Lower lobe of right lung (tissue), 2 donors: ENCODE data around the gene VHLL. TPM values are rescaled to one million over a fixed set of nuclear protein-coding genes. Genes with fewer than 3 reads are reported as not detected.
A peak's percentile ranks its signal among the peaks of the same experiment; 100 is the strongest.
"Not testable (repeated sequence)": the region's sequence is repeated elsewhere in the genome, so short reads cannot be mapped to it uniquely, and the experiment has no call there.

Experiments
- ATAC-seq, 2 donors: fragments of 200-7000 bp; cut with Tn5 transposase; one replicate each; pipeline ENCODE4 v1.9.1; 2020 to 2022; ENCODE audit warnings: mild to moderate bottlenecking in 2 of 2, moderate library complexity in 2 of 2
- DNase-seq: peaks from one replicate; pipeline ENCODE4 v3.0.0-alpha.2; 2020
- H3K27ac ChIP-seq: fragments of 200-600 bp; one replicate; pipeline ENCODE4 v1.8.0; 2022
- H3K27me3 ChIP-seq: fragments of 200-600 bp; one replicate; pipeline ENCODE4 v1.8.0; 2022; ENCODE audit warnings: low read depth
- H3K36me3 ChIP-seq: fragments of 200-600 bp; one replicate; pipeline ENCODE4 v1.8.0; 2022; ENCODE audit warnings: mild to moderate bottlenecking
- H3K4me1 ChIP-seq: fragments of 200-600 bp; one replicate; pipeline ENCODE4 v1.8.0; 2022
- H3K4me3 ChIP-seq: fragments of 200-600 bp; one replicate; pipeline ENCODE4 v1.8.0; 2022; ENCODE audit warnings: mild to moderate bottlenecking
- H3K9me3 ChIP-seq: fragments of 200-600 bp; one replicate; pipeline ENCODE4 v1.8.0; 2022
- intact Hi-C: fragments of 100-400 bp; cut with DNase I; formaldehyde crosslinking; loops from one replicate; pipeline ENCODE4 v1.11.0; 2022
- total RNA-seq: library from RNA; stranded (reverse); fragmentation: NEBNext Ultra II Directional; extraction: Animal tissue kit (Norgen Biotek cat#: 25700); gene quantifications from one replicate; pipeline ENCODE4 v1.2.1, GENCODE V29; 2021
- TF ChIP-seq, protein P1 (sequence below): fragments of 200-600 bp; IDR thresholded peaks from one replicate; pipeline ENCODE4 v1.8.0; 2022; ENCODE audit warnings: antibody characterized with exemption, mild to moderate bottlenecking
- donor health status: DM: no; HTN: yes; CAD: no; lungs with severe emphysema.

Gene VHLL
- total RNA-seq, 1 donor from 2014 or later = not detected

DNA sequence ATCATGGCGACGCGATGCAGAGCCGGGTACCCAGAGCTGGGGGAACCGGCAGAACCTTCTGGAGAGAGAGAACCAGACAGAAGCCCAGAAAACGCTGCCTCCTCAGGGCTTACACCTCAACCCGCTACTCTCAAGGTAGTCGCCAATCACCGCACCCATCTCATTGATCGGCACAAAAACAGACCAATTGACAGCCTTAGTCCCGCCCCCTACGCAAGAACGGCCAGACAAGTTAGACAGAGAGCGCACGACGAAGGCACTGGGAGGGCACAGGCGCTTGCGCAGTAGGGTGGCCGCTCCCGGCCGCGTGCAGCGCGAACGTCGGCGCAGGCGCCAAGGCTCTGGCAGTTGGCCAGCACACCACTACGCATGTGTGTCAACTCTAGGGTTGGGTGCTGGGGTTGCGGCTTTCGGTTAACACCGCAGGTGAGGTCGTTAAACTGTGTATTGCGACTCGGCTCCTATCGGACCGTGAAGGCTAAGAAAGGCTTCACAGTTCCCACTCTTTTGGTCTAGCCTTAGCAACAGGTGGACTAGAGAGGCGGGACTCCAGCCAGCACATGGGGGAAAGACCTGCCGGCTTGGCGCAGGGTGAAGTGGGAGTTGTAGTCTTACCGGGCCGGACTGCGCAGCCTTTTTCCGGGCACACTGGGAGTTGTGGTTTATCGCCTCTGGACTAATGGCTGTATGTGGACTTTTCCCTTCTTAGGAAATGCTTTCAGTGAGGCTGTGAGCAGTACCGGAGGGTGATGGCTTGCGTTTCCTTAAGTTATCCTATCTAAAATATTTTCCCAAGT lies 39.3 kb upstream of the VHLL start, which contains the start of the genes CCT3 and TSACC:
Gene CCT3, minus strand, starts transcription at position 113 of the 797 bp plus-strand sequence. Its CDS starts 108 bp downstream, at position 5.
Gene TSACC, plus strand, starts transcription at position 347 of the 797 bp plus-strand sequence. CDS start 1,232 bp downstream, outside the sequence.
- peak; percentile 98 for DNase-seq
- intact Hi-C loops = no loop called here
- Histone ChIP-seq H3K4me1 (peaks cover 21% of the 10 kb centered on the region), H3K27me3 (no peaks in the 10 kb centered on the region), H3K4me3 (peak within 1 kb of the TSS; percentile 70), H3K36me3 (peaks cover 25% of the 10 kb centered on the region), H3K27ac (peak within 1 kb of the TSS; percentile 75), H3K9me3 (no peaks in the 10 kb centered on the region)
- TF ChIP-seq, protein P1, sequence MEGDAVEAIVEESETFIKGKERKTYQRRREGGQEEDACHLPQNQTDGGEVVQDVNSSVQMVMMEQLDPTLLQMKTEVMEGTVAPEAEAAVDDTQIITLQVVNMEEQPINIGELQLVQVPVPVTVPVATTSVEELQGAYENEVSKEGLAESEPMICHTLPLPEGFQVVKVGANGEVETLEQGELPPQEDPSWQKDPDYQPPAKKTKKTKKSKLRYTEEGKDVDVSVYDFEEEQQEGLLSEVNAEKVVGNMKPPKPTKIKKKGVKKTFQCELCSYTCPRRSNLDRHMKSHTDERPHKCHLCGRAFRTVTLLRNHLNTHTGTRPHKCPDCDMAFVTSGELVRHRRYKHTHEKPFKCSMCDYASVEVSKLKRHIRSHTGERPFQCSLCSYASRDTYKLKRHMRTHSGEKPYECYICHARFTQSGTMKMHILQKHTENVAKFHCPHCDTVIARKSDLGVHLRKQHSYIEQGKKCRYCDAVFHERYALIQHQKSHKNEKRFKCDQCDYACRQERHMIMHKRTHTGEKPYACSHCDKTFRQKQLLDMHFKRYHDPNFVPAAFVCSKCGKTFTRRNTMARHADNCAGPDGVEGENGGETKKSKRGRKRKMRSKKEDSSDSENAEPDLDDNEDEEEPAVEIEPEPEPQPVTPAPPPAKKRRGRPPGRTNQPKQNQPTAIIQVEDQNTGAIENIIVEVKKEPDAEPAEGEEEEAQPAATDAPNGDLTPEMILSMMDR = no peak
- peak; percentile 98 to 99 for ATAC-seq

DNA sequence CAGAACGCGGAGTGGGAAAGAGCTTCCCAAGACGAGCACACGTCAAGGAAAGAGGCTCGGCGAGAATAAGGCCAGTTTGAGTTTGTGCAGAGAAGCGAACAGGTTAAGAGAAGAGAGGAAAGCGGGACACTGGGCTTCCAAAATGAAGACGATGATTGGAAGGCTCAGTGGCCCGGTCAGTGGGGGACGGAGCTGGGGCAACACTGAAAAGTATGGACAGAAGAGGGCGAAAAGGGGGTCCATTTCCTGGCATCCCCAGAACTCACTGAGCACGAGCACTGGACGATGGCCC lies 38.7 kb upstream of the VHLL start:
- TF ChIP-seq, protein P1 = peak; percentile 7
- intact Hi-C loops = no loop called here
- peak overlapping the region; percentile 70 for H3K4me3 ChIP-seq
- no peaks in the 10 kb centered on the region for H3K9me3 ChIP-seq
- H3K27ac ChIP-seq = peak overlapping the region; percentile 54
- DNase-seq (no peak), ATAC-seq (no peak)
- H3K27me3 ChIP-seq = no peaks in the 10 kb centered on the region
- peaks cover 30% of the 10 kb centered on the region for H3K36me3 ChIP-seq
- peaks cover 21% of the 10 kb centered on the region for H3K4me1 ChIP-seq

DNA sequence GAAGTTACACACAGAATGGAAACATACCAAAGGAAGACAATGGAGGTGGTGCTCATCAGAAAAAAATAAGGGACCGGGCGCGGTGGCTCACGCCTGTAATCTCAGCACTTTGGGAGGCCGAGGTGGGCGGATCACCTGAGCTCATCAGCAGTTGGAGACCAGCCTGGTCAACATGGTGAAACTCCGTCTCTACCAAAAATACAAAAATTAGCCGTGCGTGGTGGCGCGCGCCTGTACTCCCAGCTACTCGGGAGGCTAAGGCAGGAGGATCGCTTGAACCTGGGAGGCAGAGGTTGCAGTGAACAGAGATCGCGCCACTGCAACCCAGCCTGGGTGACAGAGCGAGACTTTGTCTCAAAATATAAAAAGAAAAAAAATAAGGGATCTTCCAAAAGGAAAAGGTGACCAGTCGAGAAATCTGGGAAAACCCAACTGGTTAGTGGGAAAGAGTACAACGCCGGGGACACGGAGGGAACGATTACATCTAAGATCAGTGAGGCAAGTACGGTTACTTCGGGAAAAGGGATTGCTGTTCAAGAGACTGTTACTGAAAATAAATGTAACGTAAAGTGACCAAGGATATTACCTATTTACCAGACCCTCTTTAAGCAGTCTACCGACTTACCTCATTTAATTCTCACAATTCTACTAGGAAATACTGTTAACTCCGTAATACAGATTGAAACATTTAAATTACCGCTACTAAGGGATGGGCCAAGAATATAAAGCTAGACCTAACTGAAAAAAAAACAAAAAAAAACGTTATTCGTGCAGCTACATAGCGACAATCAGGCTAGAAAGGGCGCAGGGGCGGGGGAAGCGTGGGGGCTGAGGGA lies 38.2 kb upstream of the VHLL start:
- H3K27me3 ChIP-seq = no peaks in the 10 kb centered on the region
- DNase-seq (no peak), ATAC-seq (peak in 1 of 2 donors; percentile 3)
- TF ChIP-seq, protein P1 = no peak
- no peaks in the 10 kb centered on the region for H3K9me3 ChIP-seq
- peaks cover 21% of the 10 kb centered on the region for H3K4me1 ChIP-seq
- intact Hi-C loops = no loop called here
- H3K27ac ChIP-seq = peak overlapping the region; percentile 54
- H3K4me3 ChIP-seq = peak overlapping the region; percentile 70
- peaks cover 36% of the 10 kb centered on the region for H3K36me3 ChIP-seq

DNA sequence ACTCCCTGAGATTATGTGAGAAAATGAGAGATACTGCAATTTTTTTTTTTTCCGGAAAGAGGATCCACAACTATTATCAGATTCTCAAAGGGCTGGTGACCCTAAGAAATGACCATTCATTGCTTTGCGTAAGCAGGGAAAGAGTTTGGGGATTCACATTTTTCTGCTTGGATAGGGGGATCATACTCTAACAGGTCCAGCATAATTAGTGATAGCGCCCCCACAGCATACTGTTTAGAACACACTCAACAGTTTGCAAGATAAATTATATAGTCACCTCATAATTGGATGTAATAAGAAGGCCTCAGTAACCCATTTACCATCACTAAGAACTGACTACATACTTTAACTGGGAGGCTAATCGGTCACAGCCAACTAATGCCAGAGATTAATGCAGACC lies 37.1 kb upstream of the VHLL start:
- H3K27ac ChIP-seq = no peak overlapping the region
- peak overlapping the region; percentile 70 for H3K4me3 ChIP-seq
- intact Hi-C loops = no loop called here
- no peaks in the 10 kb centered on the region for H3K9me3 ChIP-seq
- TF ChIP-seq, protein P1 = no peak
- H3K36me3 ChIP-seq = peaks cover 46% of the 10 kb centered on the region
- H3K4me1 ChIP-seq = peaks cover 21% of the 10 kb centered on the region
- DNase-seq = no peak
- no peak for ATAC-seq
- H3K27me3 ChIP-seq = no peaks in the 10 kb centered on the region

DNA sequence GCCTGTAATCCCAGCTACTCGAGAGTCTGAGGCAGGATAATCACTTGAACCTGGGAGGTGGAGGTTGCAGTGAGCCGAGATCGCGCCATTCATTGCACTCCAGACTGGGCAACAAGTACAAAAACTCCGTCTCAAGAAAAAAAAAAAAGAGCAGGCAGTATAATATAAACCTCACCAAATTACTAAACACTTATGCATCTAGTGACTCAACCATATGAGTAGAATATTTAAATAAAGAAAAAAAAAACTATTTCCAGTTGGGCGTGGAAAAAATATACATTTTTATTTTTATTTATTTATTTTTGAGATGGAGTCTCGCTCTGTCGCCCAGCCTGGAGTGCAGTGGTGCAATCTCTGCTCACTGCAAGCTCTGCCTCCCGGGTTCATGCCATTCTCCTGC lies 24.1 kb upstream of the VHLL start:
- H3K4me3 ChIP-seq, ATAC-seq, H3K4me1 ChIP-seq, intact Hi-C loops, H3K27me3 ChIP-seq, H3K9me3 ChIP-seq, DNase-seq, H3K27ac ChIP-seq: not testable (repeated sequence)
- H3K36me3 ChIP-seq = peaks cover 84% of the 10 kb centered on the region

DNA sequence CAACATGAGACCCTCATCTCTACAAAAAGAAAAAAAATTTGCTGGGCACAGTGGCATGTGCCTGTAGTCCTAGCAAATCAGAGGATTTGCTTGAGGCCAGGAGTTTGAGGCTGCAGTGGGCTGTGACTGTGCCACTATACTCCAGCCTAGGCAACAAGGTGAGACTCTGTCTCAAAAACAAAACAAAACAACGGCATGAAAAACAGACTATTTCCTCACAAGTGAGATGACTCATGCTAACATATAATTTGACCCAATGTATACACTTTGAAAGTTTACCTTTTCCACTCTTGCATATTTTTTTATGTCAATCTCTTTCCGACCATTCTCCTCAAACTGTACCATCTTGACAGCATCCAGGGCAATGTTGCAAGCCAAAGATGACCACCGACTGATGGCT lies 21.5 kb upstream of the VHLL start:
- ATAC-seq (no peak), DNase-seq (no peak)
- no peaks in the 10 kb centered on the region for H3K4me1 ChIP-seq

More for the DNA sequence above, 21.5 kb upstream of the VHLL start:
- TF ChIP-seq, protein P1 = no peak
- Histone ChIP-seq H3K27ac (no peak overlapping the region), H3K36me3 (peaks cover 100% of the 10 kb centered on the region), H3K9me3 (no peaks in the 10 kb centered on the region), H3K27me3 (no peaks in the 10 kb centered on the region), H3K4me3 (no peak overlapping the region)
- intact Hi-C loops = no loop called here
